Right hindlimb (tissue), 1 donor: ENCODE measurements around the gene TNNT3.
"Not testable (repeated sequence)": the region's sequence is repeated elsewhere in the genome, so short reads cannot be mapped to it uniquely, and the experiment has no call there.

Source experiments
- DNase-seq: peaks from one replicate; pipeline ENCODE4 v3.0.0-alpha.2; 2018

TNNT3 gene

GRCh38 chr11:1919391-1920127 is at the start of gene TNNT3:
Gene TNNT3, plus strand, starts transcription at chr11:1919703. Its CDS starts 3,172 bp downstream, at chr11:1922875.
- peak; percentile 68 for DNase-seq

- DNase-seq: no peak
Measured at GRCh38 chr11:1870326-1870696, 49.2 kb upstream of the TNNT3 start.

- DNase-seq: no peak
Measured at GRCh38 chr11:1870721-1871466, 48.6 kb upstream of the TNNT3 start.

- no peak for DNase-seq
Measured at GRCh38 chr11:1871531-1871930, 48.0 kb upstream of the TNNT3 start.

GRCh38 chr11:1872267-1872985 is 47.1 kb upstream of the TNNT3 start:
- DNase-seq: no peak

GRCh38 chr11:1873048-1873812 is 46.3 kb upstream of the TNNT3 start:
- peak; percentile 62 for DNase-seq

- not testable (repeated sequence) for DNase-seq
Measured at GRCh38 chr11:1873813-1874150, 45.7 kb upstream of the TNNT3 start.

- not testable (repeated sequence) for DNase-seq
Measured at GRCh38 chr11:1874441-1875092, 44.9 kb upstream of the TNNT3 start.

GRCh38 chr11:1875093-1875850 is 44.2 kb upstream of the TNNT3 start:
- DNase-seq: peak; percentile 75

- DNase-seq: not testable (repeated sequence)
Measured at GRCh38 chr11:1875851-1876301, 43.6 kb upstream of the TNNT3 start.

GRCh38 chr11:1876361-1877063 is 43.0 kb upstream of the TNNT3 start:
- DNase-seq: peak; percentile 95

- peak; percentile 89 for DNase-seq
Measured at GRCh38 chr11:1877211-1878136, 42.0 kb upstream of the TNNT3 start.

GRCh38 chr11:1878137-1879031 is 41.1 kb upstream of the TNNT3 start:
- peak; percentile 93 for DNase-seq

GRCh38 chr11:1879342-1879940 is 40.1 kb upstream of the TNNT3 start:
- peak; percentile 23 for DNase-seq

- peak; percentile 92 for DNase-seq
Measured at GRCh38 chr11:1879941-1880720, 39.4 kb upstream of the TNNT3 start.

- DNase-seq: peak; percentile 43
Measured at GRCh38 chr11:1880746-1881441, 38.6 kb upstream of the TNNT3 start.
